ENCODE data around the gene ADO.

DNA sequence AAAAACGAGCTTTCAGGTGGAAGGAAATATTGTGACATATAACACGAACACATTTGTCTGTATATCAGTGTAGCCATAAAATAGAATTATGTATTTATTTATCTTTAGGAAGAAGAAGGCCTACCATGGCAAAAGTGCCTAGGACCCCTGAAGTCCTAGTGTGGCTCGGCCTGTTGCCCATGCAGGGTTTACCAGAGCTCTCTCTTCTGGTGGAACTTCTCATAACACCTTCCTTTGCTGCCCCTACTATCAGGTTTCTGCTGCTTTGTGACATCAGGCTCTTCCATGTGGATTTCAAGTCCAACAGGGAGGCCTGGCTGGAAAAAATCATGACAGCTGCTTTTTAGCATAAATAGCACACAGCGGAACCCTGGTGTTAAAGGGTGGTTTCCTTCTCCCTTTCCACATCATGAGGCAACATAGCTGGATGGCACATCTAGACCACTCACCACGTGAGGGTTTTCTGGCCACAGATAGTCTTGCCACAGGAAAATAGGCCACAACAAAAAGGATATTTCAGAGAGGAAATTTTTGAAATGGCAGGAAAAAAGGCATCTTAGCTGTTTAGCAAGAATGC, 44.8 kb upstream of the ADO start:
- TF ChIP-seq, protein P1, sequence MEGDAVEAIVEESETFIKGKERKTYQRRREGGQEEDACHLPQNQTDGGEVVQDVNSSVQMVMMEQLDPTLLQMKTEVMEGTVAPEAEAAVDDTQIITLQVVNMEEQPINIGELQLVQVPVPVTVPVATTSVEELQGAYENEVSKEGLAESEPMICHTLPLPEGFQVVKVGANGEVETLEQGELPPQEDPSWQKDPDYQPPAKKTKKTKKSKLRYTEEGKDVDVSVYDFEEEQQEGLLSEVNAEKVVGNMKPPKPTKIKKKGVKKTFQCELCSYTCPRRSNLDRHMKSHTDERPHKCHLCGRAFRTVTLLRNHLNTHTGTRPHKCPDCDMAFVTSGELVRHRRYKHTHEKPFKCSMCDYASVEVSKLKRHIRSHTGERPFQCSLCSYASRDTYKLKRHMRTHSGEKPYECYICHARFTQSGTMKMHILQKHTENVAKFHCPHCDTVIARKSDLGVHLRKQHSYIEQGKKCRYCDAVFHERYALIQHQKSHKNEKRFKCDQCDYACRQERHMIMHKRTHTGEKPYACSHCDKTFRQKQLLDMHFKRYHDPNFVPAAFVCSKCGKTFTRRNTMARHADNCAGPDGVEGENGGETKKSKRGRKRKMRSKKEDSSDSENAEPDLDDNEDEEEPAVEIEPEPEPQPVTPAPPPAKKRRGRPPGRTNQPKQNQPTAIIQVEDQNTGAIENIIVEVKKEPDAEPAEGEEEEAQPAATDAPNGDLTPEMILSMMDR (IDR thresholded peaks at IDR 0.05 in 2 of 3, conservative IDR thresholded peaks at IDR 0.05 in 1 of 3; ENCODE audit: borderline replicate concordance in 1 of 3, insufficient read depth in 1 of 3, low read depth in 2 of 3, low read length in 2 of 3) = no peak
- TF ChIP-seq POLR2AphosphoS5 (IDR thresholded peaks at IDR 0.05; ENCODE audit: low read depth, low read length) = no peak
